H1 (cell line): Measurements from ENCODE around the gene SLC1A3. TPM values are rescaled to one million over a fixed set of nuclear protein-coding genes. Genes with fewer than 3 reads are reported as not detected.

ENCODE experiments used
- CTCF ChIA-PET: fragments of 300-600 bp; sonication (Branson Sonifier 250); formaldehyde crosslinking; loops from one replicate; lab custom pipeline; 2021; ENCODE audit not compliant: partially characterized antibody; lab: Charles Lee
- POLR2A ChIA-PET: fragments of 300-600 bp; sonication (Branson Sonifier 250); formaldehyde crosslinking; loops from one replicate; lab custom pipeline; 2021; ENCODE audit warnings: inconsistent platforms; ENCODE audit not compliant: partially characterized antibody; lab: Charles Lee
- DNase-seq, 2 experiments: peaks; one replicate each; pipeline versions ENCODE4 v3.0.0 to v3.0.0-alpha.2; 2010 to 2022; ENCODE audit warnings: low spot score in 2 of 2, low read depth in 1 of 2, mixed read lengths in 1 of 2
- FAIRE-seq: peaks from 2 replicates; lab custom pipeline; 2011; peaks lifted over from hg19 to GRCh38; lab: Jason Lieb, UNC
- H2AFZ ChIP-seq: 2 replicates; pipeline ENCODE4 v1.8.1; 2012; ENCODE audit warnings: low read length, inconsistent platforms
- H2AK5ac ChIP-seq: 2 replicates; pipeline ENCODE4 v1.6.1; 2013; ENCODE audit warnings: low read depth, low read length
- H2BK120ac ChIP-seq: replicated peaks from 2 replicates; pipeline ENCODE3; 2013; ENCODE audit warnings: low read depth, low read length, inconsistent platforms
- H2BK12ac ChIP-seq: 2 replicates; pipeline ENCODE4 v1.6.1; 2013; ENCODE audit warnings: low read depth, low read length
- H2BK15ac ChIP-seq: 2 replicates; pipeline ENCODE4 v1.6.1; 2013; ENCODE audit warnings: low read length
- H2BK20ac ChIP-seq: 2 replicates; pipeline ENCODE4 v1.6.1; 2013; ENCODE audit warnings: low read length
- H2BK5ac ChIP-seq: 2 replicates; pipeline ENCODE4 v1.6.1; 2013; ENCODE audit warnings: low read depth, low read length
- H3K14ac ChIP-seq: 2 replicates; pipeline ENCODE4 v1.6.1; 2013; ENCODE audit warnings: inconsistent platforms; ENCODE audit not compliant: insufficient read length
- H3K18ac ChIP-seq: 2 replicates; pipeline ENCODE4 v1.6.1; 2013; ENCODE audit warnings: low read length; ENCODE audit errors: extremely low read depth
- H3K23ac ChIP-seq: 2 replicates; pipeline ENCODE4 v1.6.1; 2013; ENCODE audit warnings: inconsistent platforms; ENCODE audit not compliant: insufficient read length
- H3K23me2 ChIP-seq: 2 replicates; pipeline ENCODE4 v1.6.1; 2013; ENCODE audit warnings: low read depth, low read length
- H3K27ac ChIP-seq: 2 replicates; pipeline ENCODE4 v1.6.1; 2011; ENCODE audit warnings: low read depth, low read length, inconsistent platforms
- H3K27me3 ChIP-seq, 4 experiments: replicated peaks in 1 of 4; 1 replicate in 1 of 4; 2 replicates in 3 of 4; pipeline versions ENCODE4 v1.6.1 to v1.8.1; 2011 to 2013; ENCODE audit warnings: low read length in 3 of 4, mild to moderate bottlenecking in 3 of 4, inconsistent platforms in 2 of 4, mixed read lengths in 2 of 4, moderate library complexity in 1 of 4; ENCODE audit not compliant: control insufficient read depth in 3 of 4, insufficient read depth in 3 of 4; ENCODE audit errors: extremely low read depth in 1 of 4
- H3K36me3 ChIP-seq, 4 experiments: 2 replicates each; pipeline versions ENCODE4 v1.6.1 to v1.8.1; 2011 to 2013; ENCODE audit warnings: mild to moderate bottlenecking in 4 of 4, low read length in 3 of 4, moderate library complexity in 2 of 4, control low read depth in 1 of 4, inconsistent platforms in 1 of 4; ENCODE audit not compliant: insufficient read depth in 4 of 4, control insufficient read depth in 2 of 4
- H3K4ac ChIP-seq: replicated peaks from 2 replicates; pipeline ENCODE3; 2013; ENCODE audit warnings: low read length, low read depth, mixed read lengths, inconsistent platforms; ENCODE audit not compliant: insufficient read length
- H3K4me1 ChIP-seq, 4 experiments: replicated peaks in 1 of 4; 1 replicate in 1 of 4; 2 replicates in 3 of 4; pipeline versions ENCODE4 v1.6.1 to v1.8.1; 2011 to 2013; ENCODE audit warnings: low read length in 3 of 4, inconsistent platforms in 2 of 4, mixed read lengths in 1 of 4; ENCODE audit not compliant: insufficient read depth in 4 of 4, control insufficient read depth in 3 of 4
- H3K4me2 ChIP-seq, 2 experiments: 2 replicates each; pipeline versions ENCODE4 v1.6.1 to v1.8.1; 2011 to 2013; ENCODE audit warnings: low read depth in 2 of 2, low read length in 2 of 2, control low read depth in 1 of 2, inconsistent platforms in 1 of 2, mild to moderate bottlenecking in 1 of 2; ENCODE audit not compliant: insufficient read depth in 1 of 2
- H3K4me3 ChIP-seq, 4 experiments: fragments of 200-600, 300-600 bp in 1 of 4; sonication (generic), shearing (Covaris generic), sonication (Bioruptor Twin) in 1 of 4; 2 replicates each; pipeline versions ENCODE4 v1.5.1 to v1.8.1; 2011 to 2016; ENCODE audit warnings: low read length in 4 of 4, low read depth in 3 of 4, control low read depth in 2 of 4, inconsistent platforms in 2 of 4, mild to moderate bottlenecking in 2 of 4, mixed read lengths in 1 of 4, moderate library complexity in 1 of 4; ENCODE audit not compliant: insufficient read depth in 2 of 4; ENCODE audit errors: extremely low read depth in 1 of 4
- H3K56ac ChIP-seq: replicated peaks from 2 replicates; pipeline ENCODE3; 2013; ENCODE audit warnings: low read depth, mild to moderate bottlenecking, mixed read lengths, low read length, inconsistent platforms; ENCODE audit not compliant: insufficient read length
- H3K79me1 ChIP-seq: 2 replicates; pipeline ENCODE4 v1.6.1; 2013; ENCODE audit warnings: low read depth, low read length, control low read depth
- H3K79me2 ChIP-seq, 2 experiments: 2 replicates each; pipeline versions ENCODE4 v1.6.1 to v1.8.1; 2012 to 2013; ENCODE audit warnings: low read length in 2 of 2, mild to moderate bottlenecking in 2 of 2, inconsistent platforms in 1 of 2; ENCODE audit not compliant: insufficient read depth in 2 of 2, control insufficient read depth in 1 of 2
- H3K9ac ChIP-seq, 4 experiments: replicated peaks in 1 of 4; 1 replicate in 1 of 4; 2 replicates in 3 of 4; pipeline versions ENCODE4 v1.6.1 to v1.8.1; 2011 to 2013; ENCODE audit warnings: low read depth in 3 of 4, low read length in 3 of 4, control low read depth in 2 of 4, mild to moderate bottlenecking in 2 of 4, moderate library complexity in 2 of 4, inconsistent platforms in 1 of 4; ENCODE audit errors: extremely low read depth in 1 of 4
- H3K9me3 ChIP-seq, 2 experiments: 2 replicates each; pipeline versions ENCODE4 v1.6.1 to v1.8.1; 2012 to 2013; ENCODE audit warnings: mild to moderate bottlenecking in 2 of 2, moderate library complexity in 2 of 2, control low read depth in 1 of 2, inconsistent platforms in 1 of 2, low read depth in 1 of 2, low read length in 1 of 2, mixed read lengths in 1 of 2; ENCODE audit not compliant: insufficient read depth in 2 of 2
- H4K20me1 ChIP-seq, 2 experiments: replicated peaks in 1 of 2; 2 replicates each; pipeline versions ENCODE3 to v1.8.1; 2011 to 2013; ENCODE audit warnings: inconsistent platforms in 2 of 2, low read length in 2 of 2, mild to moderate bottlenecking in 1 of 2; ENCODE audit not compliant: insufficient read depth in 2 of 2, control insufficient read depth in 1 of 2
- H4K5ac ChIP-seq: 2 replicates; pipeline ENCODE4 v1.6.1; 2013; ENCODE audit warnings: low read length, low read depth, mixed read lengths, inconsistent platforms; ENCODE audit not compliant: insufficient read length
- H4K8ac ChIP-seq: 2 replicates; pipeline ENCODE4 v1.8.0; 2013; ENCODE audit warnings: mild to moderate bottlenecking, moderate library complexity, low read length, inconsistent platforms; ENCODE audit not compliant: insufficient read depth; ENCODE audit errors: extremely low read depth
- H4K91ac ChIP-seq: replicated peaks from 2 replicates; pipeline ENCODE3; 2013; ENCODE audit warnings: low read length, mixed read lengths, inconsistent platforms; ENCODE audit not compliant: insufficient read length
- CBX8 ChIP-seq: fragments of 300-800, 300-1000 bp; sonication (generic); IDR thresholded peaks from 2 replicates; pipeline ENCODE4 v1.7.1; 2016; ENCODE audit warnings: low read depth, low read length, borderline replicate concordance
- CHD1 ChIP-seq: IDR thresholded peaks from 2 replicates; pipeline ENCODE4 v1.6.1; 2012; ENCODE audit warnings: low read depth, low read length, improper control_type of control experiment
- GTF2F1 ChIP-seq: IDR thresholded peaks from 2 replicates; pipeline ENCODE4 v1.6.1; 2012; ENCODE audit warnings: low read depth, low read length, improper control_type of control experiment, borderline replicate concordance
- RAD21 ChIP-seq, 2 experiments: IDR thresholded peaks in 1 of 2; conservative IDR thresholded peaks in 1 of 2; 2 replicates each; pipeline ENCODE4 v1.6.1; 2011; ENCODE audit warnings: low read depth in 2 of 2, low read length in 2 of 2, improper control_type of control experiment in 1 of 2, inconsistent platforms in 1 of 2, mild to moderate bottlenecking in 1 of 2, moderate library complexity in 1 of 2
- RXRA ChIP-seq: IDR thresholded peaks from 2 replicates; pipeline ENCODE4 v1.6.1; 2011; ENCODE audit warnings: low read depth, mild to moderate bottlenecking, low read length, moderate library complexity; ENCODE audit not compliant: insufficient read depth
- WGBS, 2 experiments: shearing (Covaris generic) in 1 of 2; methylation state at CpG; one replicate each; pipeline versions ENCODE4 v1.1.6 to v1.1.7; 2013 to 2015; ENCODE audit warnings: low lambda C conversion rate in 2 of 2, mixed read lengths in 2 of 2, inconsistent platforms in 1 of 2, low coverage in 1 of 2, missing lambda C conversion rate in 1 of 2; ENCODE audit not compliant: insufficient replicate concordance in 2 of 2, insufficient coverage in 1 of 2, insufficient read length in 1 of 2; ENCODE audit errors: extremely low coverage in 1 of 2, missing lambda C conversion rate in 1 of 2; 5-methylcytosine and 5-hydroxymethylcytosine counted together
- polyA plus RNA-seq, 7 experiments: library from polyadenylated mRNA; depleted of rRNA in 3 of 7; stranded (reverse) in 5 of 7; unstranded in 2 of 7; fragments of >200 nt in 5 of 7; fragments of 200-250 nt in 2 of 7; gene quantifications; 1 replicate in 5 of 7; 2 replicates in 1 of 7; 4 replicates in 1 of 7; pipeline versions ENCODE4 v1.2.1 to v1.2.3, GENCODE V29; 2011 to 2013; ENCODE audit warnings: missing spikeins in 2 of 7, mixed read lengths in 2 of 7
- total RNA-seq: library from RNA; stranded (reverse); fragmentation: NEBNext Ultra II Directional; extraction: Animal tissue kit (Norgen Biotek cat#: 25700); gene quantifications from 2 replicates; pipeline ENCODE4 v1.2.1, GENCODE V29; 2021
- TF ChIP-seq, protein P1 (sequence below), 3 experiments: IDR thresholded peaks; 1 replicate in 2 of 3; 2 replicates in 1 of 3; pipeline versions ENCODE4 v1.5.1 to v1.6.1; 2011; ENCODE audit warnings: low read length in 3 of 3, mild to moderate bottlenecking in 3 of 3, inconsistent platforms in 2 of 3, low read depth in 1 of 3, moderate library complexity in 1 of 3; ENCODE audit not compliant: insufficient read depth in 1 of 3; ENCODE audit errors: control extremely low read depth in 1 of 3

SLC1A3 gene
- total and polyA plus RNA-seq, 2 of the 8 experiments (the other 6 are each of a cell fraction or from before 2014, with no cell fraction given) = 26.7 to 35.3 TPM

GRCh38 chr5:36688722-36689121, 82.3 kb downstream of the SLC1A3 start:
- Histone ChIP-seq H2AFZ (no peak overlapping the region), H3K4me1 (peaks cover 0 to 1% (median 0%) of the 10 kb centered on the region in 4 experiments; a peak in 1 of 7 replicates), H2BK120ac (no peak overlapping the region), H3K4ac (no peak overlapping the region), H4K8ac (no peak overlapping the region), H3K36me3 (peaks cover 0 to 4% (median 1%) of the 10 kb centered on the region in 4 experiments; a peak in 2 of 8 replicates), H3K79me2 (no peaks in the 10 kb centered on the region), H3K56ac (no peak overlapping the region), H2BK15ac (no peak overlapping the region), H3K27me3 (peaks cover 2 to 16% (median 12%) of the 10 kb centered on the region in 4 experiments; a peak in 6 of 7 replicates), H4K91ac (no peak overlapping the region), H2BK20ac (no peak overlapping the region), H2BK12ac (no peak overlapping the region), H4K5ac (no peak overlapping the region), H2BK5ac (no peak overlapping the region), H3K18ac (no peak overlapping the region), H3K23me2 (no peaks in the 10 kb centered on the region; the same call in 1 of the 2 replicates), H3K27ac (no peak overlapping the region), H3K9ac (no peak overlapping the region), H3K4me2 (no peak overlapping the region), H4K20me1 (no peaks in the 10 kb centered on the region), H3K79me1 (no peaks in the 10 kb centered on the region), H3K9me3 (no peaks in the 10 kb centered on the region), H3K14ac (no peak overlapping the region)
- ChIA-PET POLR2A (interaction anchor here (1.3 kb wide), 1 partner anchor 271 kb away, joined by 4 read pairs; no protein-coding TSS in a partner anchor), CTCF (interaction anchor here (0.5 to 15.2 kb wide), 16 partner anchors 9 to 1012 kb away, joined by 3 to 246 read pairs (median 4); no protein-coding TSS in a partner anchor)
- FAIRE-seq (no peak), DNase-seq (no peak)
- TF ChIP-seq CHD1 (no peak), RXRA (no peak), CBX8 (no peak), RAD21 (IDR thresholded peaks at IDR 0.05 in 1 of 2, conservative IDR thresholded peaks at IDR 0.05 in 1 of 2; ENCODE audit: low read depth in 2 of 2, low read length in 2 of 2) (peak in 1 of 2 experiments; percentile 29; a peak in 1 of 4 replicates), GTF2F1 (no peak)
- TF ChIP-seq, protein P1, sequence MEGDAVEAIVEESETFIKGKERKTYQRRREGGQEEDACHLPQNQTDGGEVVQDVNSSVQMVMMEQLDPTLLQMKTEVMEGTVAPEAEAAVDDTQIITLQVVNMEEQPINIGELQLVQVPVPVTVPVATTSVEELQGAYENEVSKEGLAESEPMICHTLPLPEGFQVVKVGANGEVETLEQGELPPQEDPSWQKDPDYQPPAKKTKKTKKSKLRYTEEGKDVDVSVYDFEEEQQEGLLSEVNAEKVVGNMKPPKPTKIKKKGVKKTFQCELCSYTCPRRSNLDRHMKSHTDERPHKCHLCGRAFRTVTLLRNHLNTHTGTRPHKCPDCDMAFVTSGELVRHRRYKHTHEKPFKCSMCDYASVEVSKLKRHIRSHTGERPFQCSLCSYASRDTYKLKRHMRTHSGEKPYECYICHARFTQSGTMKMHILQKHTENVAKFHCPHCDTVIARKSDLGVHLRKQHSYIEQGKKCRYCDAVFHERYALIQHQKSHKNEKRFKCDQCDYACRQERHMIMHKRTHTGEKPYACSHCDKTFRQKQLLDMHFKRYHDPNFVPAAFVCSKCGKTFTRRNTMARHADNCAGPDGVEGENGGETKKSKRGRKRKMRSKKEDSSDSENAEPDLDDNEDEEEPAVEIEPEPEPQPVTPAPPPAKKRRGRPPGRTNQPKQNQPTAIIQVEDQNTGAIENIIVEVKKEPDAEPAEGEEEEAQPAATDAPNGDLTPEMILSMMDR (IDR thresholded peaks at IDR 0.05; ENCODE audit: control extremely low read depth in 1 of 3, insufficient read depth in 1 of 3, low read depth in 1 of 3, low read length in 3 of 3) = peak in 2 of 3 experiments; percentile 43 to 53; a peak in 3 of 4 replicates
- TF ChIP-seq, all 59 proteins: peak for 2
- Histone ChIP-seq H3K23ac (no peak overlapping the region), H2AK5ac (no peak overlapping the region), H3K4me3 (no peak overlapping the region)
- 81% methylated on average over 6 of the region's 6 CpGs; no CpG with 5 or more reads in 1 of the 2 experiments for WGBS, 2 experiments
